HG02973 (cell line): Measurements from ENCODE around the gene STEAP3.
"Not testable (repeated sequence)": the region's sequence is repeated elsewhere in the genome, so short reads cannot be mapped to it uniquely, and the experiment has no call there.

Experiments
- ATAC-seq: cut with Tn5 transposase; IDR thresholded peaks from one replicate; pipeline ENCODE4 v1.9.1; 2021; ENCODE audit warnings: moderate library complexity; ENCODE audit not compliant: unreplicated experiment

STEAP3 gene

DNA sequence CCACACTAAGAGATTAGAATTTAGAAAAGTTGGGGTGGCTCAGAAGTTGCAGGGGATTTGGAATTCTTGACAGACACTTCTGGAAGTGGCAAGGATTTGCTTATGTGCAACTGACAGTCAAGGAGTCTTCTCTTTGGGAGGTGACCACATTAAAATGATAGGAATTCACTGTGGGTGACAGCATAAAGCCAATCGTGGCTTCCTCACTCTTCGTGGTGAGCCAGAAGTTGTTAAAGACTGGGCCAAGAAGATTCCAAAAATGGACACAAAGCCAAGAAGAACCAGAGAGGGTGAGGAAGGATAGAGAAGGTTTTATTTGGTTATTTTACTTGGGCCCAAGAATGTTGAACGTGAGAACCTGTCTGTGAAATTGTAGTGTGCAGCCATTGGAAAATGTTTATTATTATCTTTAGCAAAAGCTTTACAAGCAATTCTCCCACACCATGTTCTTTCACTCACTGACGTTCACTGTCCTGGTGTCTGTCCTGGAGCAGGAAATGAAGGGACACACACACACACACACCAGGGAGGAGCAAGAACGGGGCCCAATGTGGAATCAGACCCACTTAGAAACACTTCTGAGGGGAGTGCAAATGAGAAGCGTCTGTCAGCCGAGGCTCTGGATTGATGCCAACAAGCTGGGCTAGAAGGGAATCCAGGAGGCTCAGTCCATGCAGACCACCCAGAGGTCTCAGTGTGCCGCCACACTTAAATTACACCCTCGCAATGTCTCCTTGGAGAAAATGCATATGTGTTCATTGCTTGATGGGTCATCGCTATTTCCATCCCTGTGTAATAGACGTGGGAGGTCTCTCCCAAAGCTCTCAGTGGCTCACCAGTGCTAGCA, 37.2 kb downstream of the STEAP3 start:
- no peak for ATAC-seq

DNA sequence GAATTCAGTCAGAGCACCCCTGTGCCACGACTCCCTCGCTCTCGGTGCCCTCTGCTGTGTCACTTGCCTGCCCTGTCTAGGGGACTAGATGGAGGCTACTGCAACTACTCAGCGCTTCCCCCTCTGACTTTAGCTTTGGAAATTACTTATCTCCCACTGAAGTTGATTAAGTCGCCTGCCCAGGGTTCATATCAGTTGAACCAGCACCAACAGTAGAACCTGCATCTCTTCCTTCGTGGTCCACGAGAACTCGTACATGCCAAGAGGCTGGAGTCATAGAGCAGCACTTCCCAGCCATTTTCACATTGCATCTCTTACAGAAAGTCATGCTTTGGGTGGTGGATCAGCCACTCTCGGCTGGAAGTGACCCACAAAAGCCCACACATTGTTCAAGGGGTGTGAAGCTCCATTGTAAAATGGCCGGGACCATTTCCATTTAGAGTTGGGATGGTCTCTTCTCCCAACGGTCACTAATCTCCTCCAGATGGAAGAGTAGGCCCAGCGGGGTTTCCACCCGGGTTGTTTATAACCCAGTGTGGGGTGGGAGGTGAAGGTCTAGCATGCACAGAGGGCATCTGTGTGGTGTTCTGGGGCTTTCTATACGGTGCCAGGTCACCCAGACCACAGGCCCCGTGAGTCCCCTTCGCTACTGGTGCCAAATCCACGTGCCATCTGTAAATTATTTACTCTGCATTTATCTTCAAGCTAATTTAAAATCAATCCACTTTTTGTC, 38.0 kb downstream of the STEAP3 start:
- ATAC-seq: no peak

DNA sequence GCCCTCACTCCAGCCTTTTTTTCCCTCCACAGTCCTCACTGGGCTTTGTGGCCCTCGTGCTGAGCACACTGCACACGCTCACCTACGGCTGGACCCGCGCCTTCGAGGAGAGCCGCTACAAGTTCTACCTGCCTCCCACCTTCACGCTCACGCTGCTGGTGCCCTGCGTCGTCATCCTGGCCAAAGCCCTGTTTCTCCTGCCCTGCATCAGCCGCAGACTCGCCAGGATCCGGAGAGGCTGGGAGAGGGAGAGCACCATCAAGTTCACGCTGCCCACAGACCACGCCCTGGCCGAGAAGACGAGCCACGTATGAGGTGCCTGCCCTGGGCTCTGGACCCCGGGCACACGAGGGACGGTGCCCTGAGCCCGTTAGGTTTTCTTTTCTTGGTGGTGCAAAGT, 39.4 kb downstream of the STEAP3 start:
- ATAC-seq: no peak

DNA sequence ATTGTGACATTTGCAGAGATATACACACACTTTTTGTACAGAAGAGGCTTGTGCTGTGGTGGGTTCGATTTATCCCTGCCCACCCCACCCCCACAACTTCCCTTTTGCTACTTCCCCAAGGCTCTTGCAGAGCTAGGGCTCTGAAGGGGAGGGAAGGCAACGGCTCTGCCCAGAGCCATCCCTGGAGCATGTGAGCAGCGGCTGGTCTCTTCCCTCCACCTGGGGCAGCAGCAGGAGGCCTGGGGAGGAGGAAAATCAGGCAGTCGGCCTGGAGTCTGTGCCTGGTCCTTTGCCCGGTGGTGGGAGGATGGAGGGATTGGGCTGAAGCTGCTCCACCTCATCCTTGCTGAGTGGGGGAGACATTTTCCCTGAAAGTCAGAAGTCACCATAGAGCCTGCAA, 40.0 kb downstream of the STEAP3 start:
- no peak for ATAC-seq

DNA sequence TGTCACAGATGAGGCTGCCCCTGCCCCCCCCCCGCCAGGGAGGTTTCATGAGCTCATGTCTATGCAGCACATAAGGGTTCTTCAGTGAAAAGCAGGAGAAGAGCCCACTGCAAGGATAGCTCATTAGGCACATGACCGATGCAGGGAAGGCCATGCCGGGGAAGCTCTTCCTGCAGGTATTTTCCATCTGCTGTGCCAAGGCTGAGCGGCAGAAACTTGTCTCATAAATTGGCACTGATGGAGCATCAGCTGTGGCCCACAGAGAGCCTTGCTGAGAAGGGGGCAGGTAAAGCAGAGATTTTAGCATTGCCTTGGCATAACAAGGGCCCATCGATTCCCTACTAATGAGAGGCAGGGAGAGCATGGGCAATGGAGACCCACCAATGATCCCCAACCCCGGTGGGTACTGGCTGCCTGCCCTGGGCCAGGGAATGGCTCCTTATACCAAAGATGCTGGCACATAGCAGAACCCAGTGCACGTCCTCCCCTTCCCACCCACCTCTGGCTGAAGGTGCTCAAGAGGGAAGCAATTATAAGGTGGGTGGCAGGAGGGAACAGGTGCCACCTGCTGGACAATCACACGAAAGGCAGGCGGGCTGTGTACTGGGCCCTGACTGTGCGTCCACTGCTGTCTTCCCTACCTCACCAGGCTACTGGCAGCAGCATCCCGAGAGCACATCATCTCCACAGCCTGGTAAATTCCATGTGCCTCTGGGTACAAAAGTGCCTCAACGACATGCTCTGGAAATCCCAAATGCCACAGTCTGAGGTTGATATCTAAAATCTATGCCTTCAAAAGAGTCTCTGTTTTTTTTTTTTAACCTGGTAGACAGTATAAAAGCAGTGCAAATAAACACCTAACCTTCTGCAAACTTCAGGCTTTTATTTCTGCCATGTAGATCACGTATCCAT, 41.4 kb downstream of the STEAP3 start:
- peak; percentile 95 for ATAC-seq

DNA sequence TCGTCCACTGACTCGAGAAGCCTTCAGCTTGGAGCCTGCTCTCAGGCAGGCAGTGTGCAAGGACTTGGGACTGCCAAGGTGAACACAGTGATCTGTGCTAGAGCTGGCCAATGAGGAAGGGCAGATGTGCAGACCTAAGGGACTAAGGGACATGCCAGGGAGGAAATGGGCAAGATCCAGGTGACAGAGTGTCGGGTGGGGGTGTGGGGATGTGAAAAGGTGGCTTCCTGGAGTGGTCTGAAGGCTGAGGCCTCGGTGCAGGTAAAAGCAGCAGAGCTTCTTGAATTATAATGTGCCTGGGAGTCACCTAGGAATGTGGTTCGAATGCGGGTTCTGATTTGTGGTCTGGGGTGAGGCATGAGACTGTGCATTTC, 42.0 kb downstream of the STEAP3 start:
- no peak for ATAC-seq

DNA sequence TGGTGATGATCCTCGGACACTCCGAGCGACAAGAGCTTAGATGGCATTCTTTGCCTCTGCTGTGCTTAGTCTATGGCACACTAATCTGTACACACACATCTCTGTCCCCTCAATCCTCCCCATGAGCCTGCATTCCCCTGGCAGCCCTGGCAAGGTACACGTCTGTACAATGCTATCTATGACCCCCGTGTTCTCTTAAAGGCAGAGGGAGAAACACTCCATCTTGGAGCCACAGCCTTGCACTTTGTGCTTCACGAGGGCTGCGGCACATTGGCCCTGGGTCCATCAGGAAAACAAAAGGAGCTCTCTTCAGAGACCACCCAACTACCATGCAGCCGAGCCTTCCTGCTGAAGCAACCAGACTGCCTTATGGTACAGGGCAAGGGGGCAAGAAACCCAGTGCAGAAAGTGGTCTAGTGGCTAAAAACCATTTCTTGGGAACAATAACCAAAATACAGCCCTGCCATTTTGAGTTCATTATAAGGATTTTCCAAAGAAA, 42.5 kb downstream of the STEAP3 start:
- ATAC-seq: no peak

DNA sequence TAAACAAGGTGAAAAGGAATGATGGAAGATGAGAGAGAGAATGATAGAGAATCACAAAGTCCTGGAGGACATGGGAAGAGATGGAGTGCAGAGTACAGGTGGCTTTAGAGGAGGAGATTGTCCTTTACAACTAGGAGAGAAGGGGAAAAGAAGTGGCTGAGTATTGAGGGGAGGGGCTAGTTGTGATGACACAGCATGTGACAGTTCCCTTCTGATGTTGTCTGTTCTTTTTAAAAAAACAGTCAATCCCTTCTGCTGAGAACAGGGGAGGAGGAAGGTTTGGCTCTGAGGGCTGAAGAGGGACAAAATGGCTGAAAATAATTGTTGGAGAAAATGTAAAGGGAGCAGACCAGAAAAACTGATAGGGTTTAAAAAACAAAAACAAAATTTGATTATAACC, 44.0 kb downstream of the STEAP3 start:
- ATAC-seq: no peak

DNA sequence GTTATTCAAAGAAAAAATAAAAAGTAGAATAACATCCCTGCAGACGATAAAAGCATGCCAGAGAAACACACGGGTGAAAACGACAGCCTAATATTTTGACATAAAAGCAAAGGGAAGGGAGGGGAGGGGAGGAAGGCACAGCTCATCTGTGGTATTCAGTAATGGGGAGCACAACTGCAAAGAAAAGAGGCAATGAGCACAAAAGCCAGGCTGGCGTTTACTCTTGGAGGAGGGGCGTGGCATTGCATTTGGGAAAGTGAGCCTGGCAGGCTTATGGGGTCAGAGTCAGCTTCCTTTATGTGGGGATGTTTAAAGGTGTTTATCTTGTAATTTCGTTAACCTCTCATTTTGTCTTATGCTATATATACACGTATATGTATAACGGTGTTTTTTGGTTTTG, 53.2 kb downstream of the STEAP3 start:
- no peak for ATAC-seq

DNA sequence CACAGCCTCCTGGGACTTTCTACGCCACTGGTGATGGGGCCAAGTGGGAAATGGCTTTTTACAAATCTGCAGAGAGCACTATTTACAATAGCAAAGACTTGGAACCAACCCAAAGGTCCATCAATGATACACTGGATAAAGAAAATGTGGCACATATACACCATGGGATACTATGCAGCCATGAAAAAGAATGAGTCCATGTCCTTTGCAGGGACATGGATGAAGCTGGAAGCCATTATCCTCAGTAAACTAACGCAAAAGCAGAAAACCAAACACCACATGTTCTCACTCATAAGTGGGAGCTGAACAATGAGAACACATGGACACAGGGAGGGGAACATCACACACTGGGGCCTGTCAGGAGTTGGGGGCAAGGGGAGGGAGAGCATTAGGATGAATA, 54.8 kb downstream of the STEAP3 start:
- ATAC-seq: not testable (repeated sequence)

DNA sequence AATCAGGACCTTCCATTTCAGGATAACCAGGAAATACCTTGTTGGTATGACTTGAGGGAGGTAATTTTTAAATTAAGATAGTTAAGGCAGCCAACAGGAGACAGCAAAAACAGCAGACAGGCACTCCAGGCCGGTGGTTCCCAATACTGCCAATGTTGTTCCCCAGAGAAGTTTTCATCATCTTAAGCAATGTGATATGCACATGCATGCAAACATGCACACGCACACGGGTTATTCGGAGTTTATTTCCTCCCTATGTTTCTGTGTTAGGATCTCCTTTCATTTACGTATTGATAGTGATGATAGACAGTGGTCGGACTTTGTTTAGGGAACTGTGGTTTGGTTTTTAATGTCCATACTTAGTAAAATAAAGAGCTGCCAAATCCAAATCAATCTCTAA, 55.3 kb downstream of the STEAP3 start:
- no peak for ATAC-seq

DNA sequence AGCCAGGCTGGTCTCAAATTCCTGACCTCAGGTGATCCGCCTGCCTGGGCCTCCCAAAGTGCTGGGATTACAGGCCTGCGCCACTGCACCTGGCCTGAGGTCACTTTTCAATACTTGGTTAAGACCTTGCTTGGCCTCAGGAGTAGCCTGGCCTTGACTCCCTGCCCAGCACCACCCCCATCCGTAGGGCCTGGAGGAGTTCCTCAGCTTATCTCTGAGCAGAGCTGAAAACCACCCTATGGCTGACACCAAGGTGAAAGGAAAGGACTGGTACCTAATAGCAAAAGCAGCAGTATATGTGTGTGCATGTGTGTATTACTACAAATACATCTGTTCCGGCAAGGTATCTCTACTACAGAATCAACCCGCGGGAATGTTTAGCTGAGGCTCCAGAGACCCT, 56.0 kb downstream of the STEAP3 start:
- no peak for ATAC-seq

DNA sequence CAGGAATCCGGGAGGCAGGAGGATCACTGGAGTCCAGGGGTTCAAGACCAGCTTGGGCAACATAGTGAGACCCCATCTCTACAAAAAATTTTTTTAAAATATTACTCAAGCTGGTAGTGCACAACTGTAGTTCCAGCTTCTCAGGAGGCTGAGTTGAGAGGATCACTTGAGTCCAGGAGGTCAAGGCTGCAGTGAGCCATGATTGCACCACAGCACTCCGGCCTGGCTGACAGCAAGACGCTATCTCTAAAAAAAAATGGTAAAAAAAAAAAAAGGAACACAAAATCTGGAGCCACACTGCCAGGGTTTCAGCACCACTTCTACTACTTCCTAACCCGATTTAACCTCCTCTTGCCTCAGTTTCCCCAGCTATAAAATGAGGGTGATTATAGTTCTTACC, 57.0 kb downstream of the STEAP3 start:
- ATAC-seq: no peak

DNA sequence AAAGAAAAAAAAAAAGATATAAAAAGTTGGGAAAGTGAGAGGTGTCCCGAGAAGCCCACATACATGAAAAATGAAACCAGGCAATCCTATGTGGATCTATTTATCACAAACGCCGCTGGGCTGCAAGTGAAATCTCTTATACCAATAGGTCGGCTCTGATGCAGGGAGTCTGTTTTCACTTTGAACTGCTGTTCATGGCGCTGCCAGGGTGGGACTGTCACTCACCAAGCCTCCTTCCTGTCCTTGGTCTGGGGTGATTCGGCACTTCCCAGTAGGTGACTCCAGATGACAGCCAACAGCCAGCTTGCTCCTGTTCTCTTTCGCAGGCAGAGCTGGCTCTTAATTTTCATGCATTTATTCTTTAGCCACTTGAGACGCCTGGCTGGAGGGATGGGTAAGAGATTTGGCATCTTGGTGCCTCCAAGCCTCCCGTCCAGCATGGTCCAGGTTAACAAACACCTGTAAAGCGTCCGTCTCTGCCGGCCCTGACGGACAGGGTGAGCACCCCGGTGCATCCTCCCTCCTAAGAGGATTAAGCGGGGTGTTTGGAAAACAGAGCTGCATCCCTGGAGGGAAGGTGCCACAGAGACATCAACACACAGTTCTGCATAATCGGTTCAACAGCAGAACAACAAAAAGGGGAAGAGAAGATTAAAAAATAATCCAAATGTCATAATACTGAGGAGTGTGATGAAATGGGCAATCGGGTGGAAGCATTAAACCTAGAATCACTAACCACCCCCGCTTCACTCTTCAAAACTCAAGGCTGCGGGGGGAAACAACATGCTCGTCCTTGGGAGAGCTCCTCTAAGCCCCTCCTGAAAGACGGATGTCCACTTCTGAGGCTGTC, 58.7 kb downstream of the STEAP3 start:
- no peak for ATAC-seq

DNA sequence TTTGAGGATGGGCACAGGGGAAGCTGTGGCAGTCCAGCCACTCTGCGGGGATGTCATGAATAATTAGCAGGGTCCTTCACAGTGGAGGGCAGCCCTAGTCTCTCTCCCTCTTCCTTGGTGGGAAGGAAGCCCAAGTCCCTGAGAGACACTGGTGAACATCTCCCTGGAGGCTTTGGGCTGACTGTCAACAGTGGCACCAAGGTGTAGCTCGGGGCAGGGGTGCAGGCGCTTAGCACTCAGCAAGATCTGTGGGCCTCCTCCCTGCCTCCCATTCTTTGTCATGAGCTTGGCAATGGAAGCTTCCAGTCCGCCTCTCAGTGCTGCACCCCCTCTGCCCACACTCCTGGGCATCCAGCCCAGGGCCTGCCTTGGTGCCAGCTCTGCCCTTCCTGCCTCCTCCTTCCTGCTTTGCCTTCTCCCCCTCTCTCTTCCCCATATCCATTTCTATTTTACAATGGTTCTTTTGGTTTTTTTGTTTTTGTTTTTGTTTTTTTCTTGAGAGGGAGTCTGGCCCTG, 59.4 kb downstream of the STEAP3 start:
- ATAC-seq: no peak

DNA sequence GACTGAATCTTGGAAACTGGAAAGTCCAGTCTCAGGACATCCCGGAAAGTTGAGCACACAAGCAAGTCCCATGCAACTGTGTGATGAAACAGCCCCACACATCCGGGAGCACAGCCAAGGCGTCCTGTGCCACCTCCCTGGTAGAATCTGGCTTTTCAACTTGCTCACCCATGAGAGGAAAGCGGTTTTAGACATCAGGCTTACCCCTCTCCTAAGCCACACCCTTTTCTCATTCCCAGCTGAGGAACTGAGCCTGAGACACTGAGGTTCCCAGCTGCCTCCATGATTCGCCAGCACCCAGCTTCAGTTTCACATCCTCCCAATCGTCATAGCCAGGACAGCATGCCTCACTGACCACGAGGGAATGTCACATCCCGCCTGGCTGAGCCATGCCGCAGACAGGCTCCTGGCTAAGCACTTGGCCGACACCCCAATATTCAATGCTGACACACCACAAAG, 60.3 kb downstream of the STEAP3 start:
- no peak for ATAC-seq

DNA sequence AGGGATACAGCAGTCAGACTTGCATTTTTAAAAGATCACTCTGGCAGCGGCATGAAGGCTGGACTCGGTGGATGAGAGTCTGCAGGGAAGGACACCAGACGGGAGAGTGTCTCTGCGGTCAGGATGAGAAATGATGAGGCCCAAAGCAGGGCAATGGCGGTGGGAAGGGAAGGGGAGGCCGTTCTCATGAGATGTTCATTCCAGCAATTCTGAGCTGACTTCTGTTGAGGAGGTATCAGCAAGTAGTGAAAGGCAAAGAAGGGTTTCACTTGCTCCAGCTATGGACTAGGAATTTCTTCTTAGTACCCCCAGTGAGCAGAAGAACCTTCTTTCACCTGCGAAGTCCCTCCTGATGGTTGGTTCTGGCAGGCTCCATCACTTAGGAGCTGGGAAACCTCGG, 63.0 kb downstream of the STEAP3 start:
- no peak for ATAC-seq

DNA sequence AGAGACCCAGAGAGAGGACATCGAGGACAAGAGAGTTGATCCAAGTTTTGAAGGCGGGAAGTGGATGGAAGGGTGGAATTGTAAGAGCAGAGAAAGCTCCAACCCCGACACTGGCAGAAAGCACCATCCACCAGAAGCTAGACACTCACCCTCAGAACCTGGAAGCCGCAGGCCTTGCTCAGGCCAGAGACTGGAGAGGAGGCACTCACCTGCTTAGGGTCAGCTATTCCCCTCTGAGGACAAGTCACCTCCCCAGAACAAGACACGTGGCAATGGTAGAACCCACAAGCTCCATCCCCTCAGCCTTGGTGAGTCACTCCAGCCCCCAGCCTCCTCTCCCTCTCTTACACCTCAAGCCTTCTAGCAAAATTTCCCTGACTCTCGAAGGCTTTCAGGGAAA, 64.9 kb downstream of the STEAP3 start:
- no peak for ATAC-seq

DNA sequence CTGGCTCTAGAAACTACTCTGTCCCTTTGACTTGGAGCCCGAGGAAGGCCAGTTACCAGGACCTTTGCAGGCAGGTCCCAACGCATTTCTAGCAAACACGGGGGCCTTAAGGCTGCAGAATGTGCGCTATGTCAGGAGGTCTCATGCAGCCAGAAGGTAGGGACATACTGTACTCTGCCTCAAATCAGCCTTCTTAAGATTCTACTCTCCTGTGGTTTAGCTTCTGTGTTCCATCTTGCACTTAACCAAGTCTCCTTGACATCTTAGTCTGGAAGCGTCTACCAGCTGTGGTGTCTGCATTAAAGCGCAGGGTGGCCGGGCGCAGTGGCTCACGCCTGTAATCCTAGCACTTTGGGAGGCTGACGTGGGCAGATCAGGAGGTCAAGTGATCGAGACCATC, 65.5 kb downstream of the STEAP3 start:
- ATAC-seq: no peak

DNA sequence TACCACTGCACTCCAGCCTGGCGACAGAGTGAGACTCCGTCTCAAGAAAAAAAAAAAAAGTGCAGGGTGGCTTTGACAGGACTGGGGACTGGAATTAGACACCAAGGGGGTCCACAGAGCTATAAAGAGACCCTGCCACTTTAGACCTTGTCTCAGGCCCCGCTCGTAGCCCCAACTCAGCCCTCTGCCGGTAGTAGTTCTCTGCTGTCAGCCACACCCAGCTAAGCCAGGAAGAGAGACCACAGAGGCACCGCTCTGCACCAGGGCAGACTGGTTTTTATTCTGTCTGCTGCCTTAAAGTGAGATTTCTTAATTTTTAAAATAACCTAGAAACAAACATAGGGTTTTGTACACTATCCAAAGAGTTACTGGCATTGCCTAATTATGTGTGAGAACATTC, 66.0 kb downstream of the STEAP3 start:
- no peak for ATAC-seq
